ENCODE measurements around the gene SHC1.

GRCh38 chr1:154974808-154975408 is 4.4 kb upstream of the SHC1 start:
- TF ChIP-seq, protein P1, sequence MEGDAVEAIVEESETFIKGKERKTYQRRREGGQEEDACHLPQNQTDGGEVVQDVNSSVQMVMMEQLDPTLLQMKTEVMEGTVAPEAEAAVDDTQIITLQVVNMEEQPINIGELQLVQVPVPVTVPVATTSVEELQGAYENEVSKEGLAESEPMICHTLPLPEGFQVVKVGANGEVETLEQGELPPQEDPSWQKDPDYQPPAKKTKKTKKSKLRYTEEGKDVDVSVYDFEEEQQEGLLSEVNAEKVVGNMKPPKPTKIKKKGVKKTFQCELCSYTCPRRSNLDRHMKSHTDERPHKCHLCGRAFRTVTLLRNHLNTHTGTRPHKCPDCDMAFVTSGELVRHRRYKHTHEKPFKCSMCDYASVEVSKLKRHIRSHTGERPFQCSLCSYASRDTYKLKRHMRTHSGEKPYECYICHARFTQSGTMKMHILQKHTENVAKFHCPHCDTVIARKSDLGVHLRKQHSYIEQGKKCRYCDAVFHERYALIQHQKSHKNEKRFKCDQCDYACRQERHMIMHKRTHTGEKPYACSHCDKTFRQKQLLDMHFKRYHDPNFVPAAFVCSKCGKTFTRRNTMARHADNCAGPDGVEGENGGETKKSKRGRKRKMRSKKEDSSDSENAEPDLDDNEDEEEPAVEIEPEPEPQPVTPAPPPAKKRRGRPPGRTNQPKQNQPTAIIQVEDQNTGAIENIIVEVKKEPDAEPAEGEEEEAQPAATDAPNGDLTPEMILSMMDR (conservative IDR thresholded peaks at IDR 0.05 in 1 of 2, IDR thresholded peaks at IDR 0.05 in 1 of 2; ENCODE audit: extremely low read depth in 1 of 2, insufficient read depth in 1 of 2, low read depth in 1 of 2, low read length in 2 of 2) = no peak
- no peak for TF ChIP-seq EZH2 (IDR thresholded peaks at IDR 0.05; ENCODE audit: borderline replicate concordance, low read length)

Measured in mammary epithelial cell (primary cell).